ENCODE data around the gene KCNQ4. TPM values are rescaled to one million over a fixed set of nuclear protein-coding genes. Genes with fewer than 3 reads are reported as not detected.

KCNQ4 gene
- total RNA-seq, 1 donor from 2014 or later: 14.5 TPM

- DNase-seq (ENCODE audit: low spot score in 2 of 2): no peak
- Histone ChIP-seq H3K36me3 (peaks cover 55 to 57% of the 10 kb centered on the region in 2 donors), H3K27me3 (no peaks in the 10 kb centered on the region), H3K4me1 (no peaks in the 10 kb centered on the region), H3K27ac (no peak overlapping the region), H3K4me3 (no peak overlapping the region), H3K9me3 (no peaks in the 10 kb centered on the region)
- intact Hi-C loops (cut with DNase I): no loop called here
- no peak for TF ChIP-seq CTCF (IDR thresholded peaks at IDR 0.05)
Measured at GRCh38 chr1:40751802-40752201, 31.8 kb upstream of the KCNQ4 start.

- Histone ChIP-seq H3K9me3 (no peaks in the 10 kb centered on the region), H3K4me1 (no peaks in the 10 kb centered on the region), H3K27ac (no peak overlapping the region), H3K27me3 (no peaks in the 10 kb centered on the region), H3K4me3 (no peak overlapping the region), H3K36me3 (peaks cover 62 to 65% of the 10 kb centered on the region in 2 donors)
- intact Hi-C loops (cut with DNase I): no loop called here
- TF ChIP-seq CTCF (IDR thresholded peaks at IDR 0.05): no peak
- DNase-seq (ENCODE audit: low spot score in 2 of 2): no peak
Measured at GRCh38 chr1:40753142-40753882, 30.3 kb upstream of the KCNQ4 start.

GRCh38 chr1:40754201-40754600 lies 29.4 kb upstream of the KCNQ4 start:
- no peaks in the 10 kb centered on the region for H3K9me3 ChIP-seq
- peaks cover 61 to 65% of the 10 kb centered on the region in 2 donors for H3K36me3 ChIP-seq
- no peak overlapping the region for H3K27ac ChIP-seq
- no peak overlapping the region for H3K4me3 ChIP-seq
- intact Hi-C loops (cut with DNase I): no loop called here
- TF ChIP-seq CTCF (IDR thresholded peaks at IDR 0.05): no peak
- no peak for DNase-seq (ENCODE audit: low spot score in 2 of 2)
- no peaks in the 10 kb centered on the region for H3K27me3 ChIP-seq
- no peaks in the 10 kb centered on the region for H3K4me1 ChIP-seq

GRCh38 chr1:40755067-40755466 lies 28.5 kb upstream of the KCNQ4 start:
- H3K9me3 ChIP-seq: no peaks in the 10 kb centered on the region
- no peaks in the 10 kb centered on the region for H3K4me1 ChIP-seq
- intact Hi-C loops (cut with DNase I): no loop called here
- no peak for DNase-seq (ENCODE audit: low spot score in 2 of 2)
- H3K27ac ChIP-seq: no peak overlapping the region
- TF ChIP-seq CTCF (IDR thresholded peaks at IDR 0.05): no peak
- no peak overlapping the region for H3K4me3 ChIP-seq
- H3K36me3 ChIP-seq: peaks cover 59 to 65% of the 10 kb centered on the region in 2 donors
- no peaks in the 10 kb centered on the region for H3K27me3 ChIP-seq

- Histone ChIP-seq H3K4me1 (no peaks in the 10 kb centered on the region), H3K4me3 (no peak overlapping the region), H3K36me3 (peaks cover 47 to 65% of the 10 kb centered on the region in 2 donors), H3K27ac (no peak overlapping the region), H3K27me3 (no peaks in the 10 kb centered on the region), H3K9me3 (no peaks in the 10 kb centered on the region)
- DNase-seq (ENCODE audit: low spot score in 2 of 2): no peak
- TF ChIP-seq CTCF (IDR thresholded peaks at IDR 0.05): no peak
- intact Hi-C loops (cut with DNase I): no loop called here
Measured at GRCh38 chr1:40756523-40756922, 27.1 kb upstream of the KCNQ4 start.

All from ascending aorta (tissue), 2 donors.